Fibroblast of lung (primary cell): Measurements from ENCODE around the gene TRMT2A. TPM values are rescaled to one million over a fixed set of nuclear protein-coding genes. Genes with fewer than 3 reads are reported as not detected.

Source experiments
- DNase-seq, 2 donors: peaks; one replicate each; pipeline versions ENCODE4 v3.0.0 to v3.0.0-alpha.2; 2010; ENCODE audit warnings: low read depth in 2 of 2
- H2AFZ ChIP-seq: 2 replicates; pipeline ENCODE4 v1.5.1; 2012; ENCODE audit warnings: low read length, control low read depth, inconsistent platforms
- H3K27ac ChIP-seq: 2 replicates; pipeline ENCODE4 v1.5.1; 2011; ENCODE audit warnings: low read length, control low read depth; ENCODE audit not compliant: insufficient read depth
- H3K27me3 ChIP-seq: 2 replicates; pipeline ENCODE4 v1.5.1; 2011; ENCODE audit warnings: mild to moderate bottlenecking, low read length; ENCODE audit not compliant: control insufficient read depth, insufficient read depth
- H3K36me3 ChIP-seq: 2 replicates; pipeline ENCODE4 v1.5.1; 2011; ENCODE audit warnings: low read length; ENCODE audit not compliant: control insufficient read depth, insufficient read depth
- H3K4me1 ChIP-seq: 2 replicates; pipeline ENCODE4 v1.5.1; 2011; ENCODE audit warnings: low read length; ENCODE audit not compliant: control insufficient read depth, insufficient read depth; ENCODE audit errors: extremely low read depth
- H3K4me2 ChIP-seq: 2 replicates; pipeline ENCODE4 v1.5.1; 2011; ENCODE audit warnings: low read length, control low read depth; ENCODE audit not compliant: insufficient read depth; ENCODE audit errors: extremely low read depth
- H3K4me3 ChIP-seq, 4 experiments: fragments of 200-600 bp in 1 of 4; sonication (generic) in 1 of 4; replicated peaks in 1 of 4; 2 replicates each; pipeline ENCODE4 v1.5.1; 2011 to 2016; ENCODE audit warnings: low read length in 4 of 4, low read depth in 3 of 4, mild to moderate bottlenecking in 3 of 4, control low read depth in 2 of 4, inconsistent platforms in 1 of 4, mixed read lengths in 1 of 4; ENCODE audit not compliant: insufficient read depth in 1 of 4; ENCODE audit errors: control extremely low read depth in 1 of 4
- H3K79me2 ChIP-seq: 2 replicates; pipeline ENCODE4 v1.5.1; 2012; ENCODE audit warnings: mild to moderate bottlenecking, low read length, inconsistent platforms; ENCODE audit not compliant: control insufficient read depth, insufficient read depth
- H3K9ac ChIP-seq: 2 replicates; pipeline ENCODE4 v1.5.1; 2011; ENCODE audit warnings: mild to moderate bottlenecking, low read length, control low read depth; ENCODE audit not compliant: insufficient read depth
- H3K9me3 ChIP-seq: 2 replicates; pipeline ENCODE4 v1.5.1; 2012; ENCODE audit warnings: low read depth, low read length; ENCODE audit not compliant: control insufficient read depth, insufficient read depth
- H4K20me1 ChIP-seq: 2 replicates; pipeline ENCODE4 v1.5.1; 2011; ENCODE audit warnings: low read length; ENCODE audit not compliant: control insufficient read depth, insufficient read depth; ENCODE audit errors: extremely low read depth
- EZH2 ChIP-seq: IDR thresholded peaks from 2 replicates; pipeline ENCODE4 v1.5.1; 2012; ENCODE audit warnings: low read length, control low read depth, mild to moderate bottlenecking; ENCODE audit errors: missing control alignments
- polyA plus RNA-seq, 2 donors: library from polyadenylated mRNA; depleted of rRNA in 1 of 2; stranded (reverse) in 1 of 2; unstranded in 1 of 2; fragments of >200 nt; gene quantifications; 2 replicates each; pipeline ENCODE4 v1.2.1, GENCODE V29; 2011 to 2012; ENCODE audit warnings: missing spikeins in 1 of 2
- total RNA-seq: library from RNA; depleted of rRNA; stranded (reverse); fragments of >200 nt; gene quantifications from 2 replicates; pipeline ENCODE4 v1.2.1, GENCODE V29; 2014
- TF ChIP-seq, protein P1 (sequence below), 2 donors: IDR thresholded peaks in 1 of 2; conservative IDR thresholded peaks in 1 of 2; 1 replicate in 1 of 2; 2 replicates in 1 of 2; pipeline ENCODE4 v1.5.1; 2011 to 2012; ENCODE audit warnings: low read length in 2 of 2, control low read depth in 1 of 2, inconsistent platforms in 1 of 2, low read depth in 1 of 2, mild to moderate bottlenecking in 1 of 2

Gene TRMT2A
- total and polyA plus RNA-seq, 2 donors (not counting 1 experiment from before 2014, with no cell fraction given): 13.5 to 52.2 TPM

DNA sequence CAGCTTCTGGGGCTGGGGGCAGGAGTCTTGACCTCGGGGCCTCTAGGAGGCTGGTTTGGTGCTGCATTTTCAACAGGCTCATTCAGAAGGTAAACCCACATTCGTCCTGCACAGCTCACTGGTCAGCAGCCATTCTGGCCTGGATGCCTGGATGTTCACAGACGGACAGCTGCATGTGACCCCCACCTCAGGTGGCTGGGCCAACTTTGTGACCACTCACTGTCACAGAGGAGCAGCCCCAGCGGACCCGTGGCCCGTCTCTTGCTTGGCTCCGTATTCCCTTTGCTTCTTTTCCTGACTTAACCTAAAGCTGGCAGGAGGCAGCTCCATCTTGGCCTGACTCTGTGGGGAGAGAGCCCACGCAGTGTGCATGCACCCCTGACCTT is 28.8 kb downstream of the TRMT2A start:
- Histone ChIP-seq H3K4me3 (no peak overlapping the region), H3K9ac (no peak overlapping the region), H3K27ac (no peak overlapping the region), H3K4me2 (no peak overlapping the region), H3K36me3 (peaks cover 38% of the 10 kb centered on the region), H3K27me3 (no peaks in the 10 kb centered on the region), H4K20me1 (no peaks in the 10 kb centered on the region), H3K9me3 (no peaks in the 10 kb centered on the region), H3K4me1 (no peaks in the 10 kb centered on the region), H3K79me2 (peaks cover 62% of the 10 kb centered on the region), H2AFZ (no peak overlapping the region)
- TF ChIP-seq, protein P1, sequence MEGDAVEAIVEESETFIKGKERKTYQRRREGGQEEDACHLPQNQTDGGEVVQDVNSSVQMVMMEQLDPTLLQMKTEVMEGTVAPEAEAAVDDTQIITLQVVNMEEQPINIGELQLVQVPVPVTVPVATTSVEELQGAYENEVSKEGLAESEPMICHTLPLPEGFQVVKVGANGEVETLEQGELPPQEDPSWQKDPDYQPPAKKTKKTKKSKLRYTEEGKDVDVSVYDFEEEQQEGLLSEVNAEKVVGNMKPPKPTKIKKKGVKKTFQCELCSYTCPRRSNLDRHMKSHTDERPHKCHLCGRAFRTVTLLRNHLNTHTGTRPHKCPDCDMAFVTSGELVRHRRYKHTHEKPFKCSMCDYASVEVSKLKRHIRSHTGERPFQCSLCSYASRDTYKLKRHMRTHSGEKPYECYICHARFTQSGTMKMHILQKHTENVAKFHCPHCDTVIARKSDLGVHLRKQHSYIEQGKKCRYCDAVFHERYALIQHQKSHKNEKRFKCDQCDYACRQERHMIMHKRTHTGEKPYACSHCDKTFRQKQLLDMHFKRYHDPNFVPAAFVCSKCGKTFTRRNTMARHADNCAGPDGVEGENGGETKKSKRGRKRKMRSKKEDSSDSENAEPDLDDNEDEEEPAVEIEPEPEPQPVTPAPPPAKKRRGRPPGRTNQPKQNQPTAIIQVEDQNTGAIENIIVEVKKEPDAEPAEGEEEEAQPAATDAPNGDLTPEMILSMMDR (conservative IDR thresholded peaks at IDR 0.05 in 1 of 2, IDR thresholded peaks at IDR 0.05 in 1 of 2; ENCODE audit: low read depth in 1 of 2, low read length in 2 of 2): no peak
- no peak for TF ChIP-seq EZH2
- no peak for DNase-seq

DNA sequence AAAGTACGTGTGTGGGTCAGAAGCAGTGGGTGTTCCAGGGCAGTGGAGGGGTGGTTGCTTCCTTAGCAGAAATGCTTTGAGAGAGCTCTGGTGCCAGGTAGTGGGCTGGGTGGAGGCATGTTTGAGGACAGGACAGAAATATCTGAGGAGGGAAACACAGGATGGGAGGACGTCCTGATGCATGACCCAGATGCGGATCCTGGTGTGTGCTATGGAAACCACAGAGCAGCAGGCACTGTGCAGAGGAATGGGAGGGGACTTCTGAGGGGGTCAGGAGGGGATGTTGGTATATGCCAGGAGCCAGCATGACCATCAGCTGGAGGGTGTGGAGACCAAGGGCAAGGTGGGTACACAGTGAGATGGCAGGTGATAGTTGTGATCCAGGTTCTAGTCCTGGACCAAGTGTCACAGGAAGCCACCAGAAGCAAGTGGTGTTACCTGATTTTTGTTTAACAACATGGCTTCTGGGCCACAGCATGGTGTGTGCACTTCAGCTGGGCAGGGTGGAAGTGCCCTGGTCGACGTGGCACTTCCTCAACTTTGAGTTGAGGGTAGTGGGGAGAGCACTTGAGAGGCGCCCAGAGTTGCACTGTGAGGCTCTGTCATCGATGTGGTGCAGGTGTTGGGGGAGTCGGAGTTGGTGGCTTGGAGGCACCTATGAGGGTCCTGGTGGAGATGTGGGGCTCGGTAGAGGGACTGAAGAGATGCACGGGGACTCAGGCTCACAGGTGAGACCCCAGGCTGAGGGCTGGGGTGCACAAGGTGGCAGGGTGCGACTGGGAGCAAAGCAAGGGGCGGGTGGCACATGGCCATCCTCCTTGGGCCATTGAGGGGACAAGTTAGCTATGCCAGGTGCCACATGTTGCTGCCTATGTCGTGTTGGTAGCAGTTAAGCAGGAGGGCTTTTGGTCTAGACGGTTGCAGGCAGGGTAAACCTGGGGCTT is 29.4 kb downstream of the TRMT2A start:
- Histone ChIP-seq H3K9ac (no peak overlapping the region), H3K27me3 (no peaks in the 10 kb centered on the region), H3K9me3 (no peaks in the 10 kb centered on the region), H3K4me2 (no peak overlapping the region), H3K4me1 (peaks cover 4% of the 10 kb centered on the region), H3K79me2 (peaks cover 69% of the 10 kb centered on the region), H3K27ac (no peak overlapping the region), H4K20me1 (no peaks in the 10 kb centered on the region), H3K36me3 (peaks cover 39% of the 10 kb centered on the region), H2AFZ (no peak overlapping the region), H3K4me3 (no peak overlapping the region)
- TF ChIP-seq, protein P1 (conservative IDR thresholded peaks at IDR 0.05 in 1 of 2, IDR thresholded peaks at IDR 0.05 in 1 of 2; ENCODE audit: low read depth in 1 of 2, low read length in 2 of 2): no peak
- TF ChIP-seq EZH2: no peak
- no peak for DNase-seq

DNA sequence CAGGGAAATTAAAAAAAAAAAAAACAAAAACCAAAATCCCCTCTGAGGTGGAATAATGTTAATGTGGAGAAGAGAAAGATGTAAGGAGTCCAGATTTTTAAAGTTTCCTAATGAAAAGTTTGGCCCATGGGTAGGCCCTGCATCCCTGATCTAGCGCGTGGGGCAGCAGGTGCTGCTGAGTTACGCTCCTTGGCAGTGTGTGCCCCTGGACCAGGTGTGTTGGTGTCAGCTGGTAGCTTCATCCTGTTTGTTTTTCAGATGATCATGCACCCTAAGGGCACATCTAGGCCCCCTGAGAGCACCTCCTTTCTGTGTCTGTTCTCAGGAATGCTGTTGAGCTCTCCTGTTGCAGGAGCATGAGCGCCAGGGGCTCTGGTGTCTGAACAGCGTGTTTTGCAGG is 30.3 kb downstream of the TRMT2A start:
- Histone ChIP-seq H4K20me1 (no peaks in the 10 kb centered on the region), H3K4me2 (no peak overlapping the region), H3K27me3 (no peaks in the 10 kb centered on the region), H3K4me1 (peaks cover 6% of the 10 kb centered on the region), H2AFZ (no peak overlapping the region), H3K27ac (no peak overlapping the region), H3K4me3 (no peak overlapping the region), H3K36me3 (peaks cover 34% of the 10 kb centered on the region), H3K79me2 (peaks cover 72% of the 10 kb centered on the region), H3K9ac (no peak overlapping the region), H3K9me3 (no peaks in the 10 kb centered on the region)
- no peak for DNase-seq
- TF ChIP-seq, protein P1 (conservative IDR thresholded peaks at IDR 0.05 in 1 of 2, IDR thresholded peaks at IDR 0.05 in 1 of 2; ENCODE audit: low read depth in 1 of 2, low read length in 2 of 2): no peak
- TF ChIP-seq EZH2: no peak
